Stomach smooth muscle (tissue), 2 donors: Measurements from ENCODE around the gene HTR4.

Experiments
- H3K27ac ChIP-seq: one replicate; pipeline ENCODE4 v1.7.0; 2013; ENCODE audit warnings: mild to moderate bottlenecking, low read length, inconsistent platforms
- H3K27me3 ChIP-seq, 2 donors: one replicate each; pipeline ENCODE4 v1.7.0; 2013; ENCODE audit warnings: low read length in 2 of 2; ENCODE audit not compliant: insufficient read depth in 2 of 2, control insufficient read depth in 1 of 2
- H3K36me3 ChIP-seq, 2 donors: one replicate each; pipeline ENCODE4 v1.7.0; 2013; ENCODE audit warnings: low read length in 2 of 2; ENCODE audit not compliant: control insufficient read depth in 2 of 2, insufficient read depth in 2 of 2
- H3K4me1 ChIP-seq: one replicate; pipeline ENCODE4 v1.7.0; 2013; ENCODE audit warnings: low read length; ENCODE audit not compliant: control insufficient read depth, insufficient read depth
- H3K4me3 ChIP-seq, 2 donors: one replicate each; pipeline ENCODE4 v1.7.0; 2013; ENCODE audit warnings: low read length in 2 of 2
- H3K9ac ChIP-seq, 2 donors: one replicate each; pipeline ENCODE4 v1.7.0; 2013; ENCODE audit warnings: low read length in 2 of 2, mild to moderate bottlenecking in 1 of 2
- H3K9me3 ChIP-seq, 2 donors: one replicate each; pipeline ENCODE4 v1.7.0; 2013; ENCODE audit warnings: low read length in 2 of 2; ENCODE audit not compliant: control insufficient read depth in 2 of 2
- donor health status: healthy.
- donor health status: Pancreatic carcinoma.

Gene HTR4

DNA sequence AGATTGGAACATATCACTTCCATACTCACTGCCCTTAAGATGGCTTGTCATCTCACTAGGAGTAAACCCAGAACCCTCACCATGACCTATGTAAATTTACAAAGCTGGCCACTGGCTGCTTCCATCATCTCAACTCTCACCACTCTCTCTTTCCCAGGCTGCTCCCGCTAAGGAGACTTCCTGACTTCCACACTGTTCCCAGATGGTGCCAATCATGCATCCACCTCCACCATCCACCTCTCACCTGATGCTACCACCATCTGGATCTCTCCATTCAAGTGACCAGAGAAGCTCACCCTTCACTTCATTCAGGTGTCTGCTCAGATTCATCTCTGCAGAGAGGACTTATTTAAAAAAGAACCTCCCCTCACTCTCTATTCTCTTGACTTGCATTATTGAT, 91.3 kb downstream of the HTR4 start:
- no peak overlapping the region for H3K4me3 ChIP-seq
- no peak overlapping the region for H3K9ac ChIP-seq
- H3K4me1 ChIP-seq: no peaks in the 10 kb centered on the region
- H3K9me3 ChIP-seq: no peaks in the 10 kb centered on the region
- no peaks in the 10 kb centered on the region for H3K36me3 ChIP-seq
- H3K27me3 ChIP-seq: no peaks in the 10 kb centered on the region
- H3K27ac ChIP-seq: no peak overlapping the region

DNA sequence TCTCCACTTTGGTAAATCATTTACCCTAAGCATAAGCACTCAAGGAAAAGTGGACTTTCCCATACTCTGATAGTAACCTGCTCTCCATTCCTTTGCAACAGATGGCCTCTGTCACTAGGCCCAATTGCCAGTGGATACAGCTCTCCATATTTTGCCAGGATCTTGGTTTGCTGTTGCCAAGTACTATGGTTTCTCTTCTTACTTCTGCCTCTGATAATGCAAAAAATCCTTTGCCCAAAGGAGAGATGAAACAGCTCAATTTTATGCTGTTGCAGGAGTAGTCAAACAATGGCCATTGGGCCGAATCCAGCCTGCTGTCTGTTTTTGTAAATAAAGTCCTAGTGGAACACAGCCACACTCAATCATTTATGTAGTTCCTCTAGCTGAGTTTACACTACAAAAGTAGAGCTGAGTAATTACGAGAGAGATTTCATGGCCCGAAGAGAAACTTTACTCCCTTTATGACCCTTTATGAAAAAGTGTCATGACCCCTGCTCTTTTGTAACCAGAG, 92.5 kb downstream of the HTR4 start:
- H3K27ac ChIP-seq: no peak overlapping the region
- no peak overlapping the region for H3K4me3 ChIP-seq
- no peaks in the 10 kb centered on the region for H3K9me3 ChIP-seq
- H3K9ac ChIP-seq: no peak overlapping the region
- no peaks in the 10 kb centered on the region for H3K27me3 ChIP-seq
- H3K4me1 ChIP-seq: no peaks in the 10 kb centered on the region
- H3K36me3 ChIP-seq: no peaks in the 10 kb centered on the region

DNA sequence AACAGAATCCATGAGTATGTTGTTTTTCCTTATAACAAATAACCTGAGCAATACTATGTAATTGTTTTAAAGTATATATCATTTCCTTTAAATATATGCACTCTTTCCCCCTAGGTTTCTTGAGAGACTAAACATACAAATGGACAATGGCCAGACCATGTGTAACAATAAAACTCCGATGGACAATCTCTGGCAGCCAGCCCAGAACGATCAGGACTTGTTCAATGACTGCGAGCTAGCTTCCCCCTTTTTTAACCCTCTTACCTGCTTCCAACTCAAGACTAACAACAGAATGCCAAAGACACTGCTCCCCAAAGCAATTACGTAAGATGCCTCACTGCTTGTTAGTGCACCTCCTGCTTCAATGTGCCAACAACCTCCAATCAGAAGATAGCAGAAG, 94.9 kb downstream of the HTR4 start:
- no peak overlapping the region for H3K27ac ChIP-seq
- no peak overlapping the region for H3K9ac ChIP-seq
- H3K27me3 ChIP-seq: no peaks in the 10 kb centered on the region
- H3K4me3 ChIP-seq: no peak overlapping the region
- no peaks in the 10 kb centered on the region for H3K4me1 ChIP-seq
- no peaks in the 10 kb centered on the region for H3K9me3 ChIP-seq
- no peaks in the 10 kb centered on the region for H3K36me3 ChIP-seq

DNA sequence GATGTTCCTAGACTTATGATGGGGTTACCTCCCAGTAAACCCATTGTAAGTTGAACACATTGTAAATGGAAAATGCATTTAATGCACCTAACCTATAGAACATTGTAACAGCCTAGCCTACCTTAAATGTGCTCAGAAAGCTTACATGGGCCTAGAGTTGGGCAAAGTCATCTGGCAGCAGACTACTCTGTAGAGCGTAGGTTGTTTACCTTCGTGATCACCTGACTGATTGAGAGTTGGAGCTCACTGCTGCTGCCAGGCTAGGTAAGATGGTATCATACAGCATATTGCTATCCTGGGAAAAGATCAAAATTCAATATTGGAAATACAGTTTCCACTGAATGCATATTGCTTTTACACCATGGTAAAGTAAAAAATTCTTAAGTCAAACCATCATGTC, 95.4 kb downstream of the HTR4 start:
- H3K9me3 ChIP-seq: no peaks in the 10 kb centered on the region
- H3K27me3 ChIP-seq: no peaks in the 10 kb centered on the region
- no peaks in the 10 kb centered on the region for H3K4me1 ChIP-seq
- H3K9ac ChIP-seq: no peak overlapping the region
- H3K4me3 ChIP-seq: no peak overlapping the region
- no peaks in the 10 kb centered on the region for H3K36me3 ChIP-seq
- H3K27ac ChIP-seq: no peak overlapping the region

DNA sequence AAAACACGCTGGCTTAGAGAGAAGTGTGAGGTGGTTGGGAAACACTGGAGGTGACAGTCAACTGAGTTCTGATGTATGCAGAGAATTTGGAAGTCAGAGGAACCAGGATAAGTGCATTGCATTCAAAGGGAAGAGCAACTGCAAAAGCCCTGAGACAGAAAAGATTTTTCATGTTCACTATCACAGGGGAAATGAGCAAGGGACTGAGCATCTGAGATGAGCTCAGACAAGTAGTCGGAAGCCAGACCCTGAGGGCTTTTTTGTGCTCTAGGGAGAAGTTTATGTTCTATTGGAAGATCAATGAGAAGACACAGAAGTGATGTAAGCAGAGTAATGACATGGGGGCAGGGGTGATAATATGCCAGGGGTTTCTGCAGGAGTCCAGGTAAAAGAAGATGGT, 97.5 kb downstream of the HTR4 start:
- Histone ChIP-seq H3K27me3 (no peaks in the 10 kb centered on the region), H3K4me3 (no peak overlapping the region), H3K27ac (no peak overlapping the region), H3K4me1 (no peaks in the 10 kb centered on the region), H3K9ac (no peak overlapping the region), H3K36me3 (no peaks in the 10 kb centered on the region), H3K9me3 (no peaks in the 10 kb centered on the region)

DNA sequence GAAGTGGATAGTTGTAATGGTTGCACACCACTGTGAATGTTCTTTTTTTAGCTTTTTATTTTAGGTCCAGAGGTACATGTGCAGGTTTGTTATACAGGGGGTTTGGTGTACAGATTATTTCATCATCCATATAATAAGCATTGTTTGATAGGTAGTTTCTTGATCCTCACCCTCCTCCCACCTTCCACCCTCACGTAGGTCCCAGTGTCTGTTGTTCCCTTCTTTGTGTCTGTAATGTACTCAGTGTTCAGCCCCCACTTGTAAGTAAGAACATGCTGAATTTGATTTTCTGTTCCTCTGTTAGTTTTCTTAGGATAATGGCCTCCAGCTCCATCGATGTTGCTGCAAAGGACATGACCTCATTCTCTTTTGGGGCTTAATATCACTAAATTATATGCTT, 99.7 kb downstream of the HTR4 start:
- H3K27ac ChIP-seq: no peak overlapping the region
- no peak overlapping the region for H3K9ac ChIP-seq
- no peaks in the 10 kb centered on the region for H3K9me3 ChIP-seq
- H3K4me1 ChIP-seq: no peaks in the 10 kb centered on the region
- no peaks in the 10 kb centered on the region for H3K36me3 ChIP-seq
- H3K27me3 ChIP-seq: no peaks in the 10 kb centered on the region
- no peak overlapping the region for H3K4me3 ChIP-seq

DNA sequence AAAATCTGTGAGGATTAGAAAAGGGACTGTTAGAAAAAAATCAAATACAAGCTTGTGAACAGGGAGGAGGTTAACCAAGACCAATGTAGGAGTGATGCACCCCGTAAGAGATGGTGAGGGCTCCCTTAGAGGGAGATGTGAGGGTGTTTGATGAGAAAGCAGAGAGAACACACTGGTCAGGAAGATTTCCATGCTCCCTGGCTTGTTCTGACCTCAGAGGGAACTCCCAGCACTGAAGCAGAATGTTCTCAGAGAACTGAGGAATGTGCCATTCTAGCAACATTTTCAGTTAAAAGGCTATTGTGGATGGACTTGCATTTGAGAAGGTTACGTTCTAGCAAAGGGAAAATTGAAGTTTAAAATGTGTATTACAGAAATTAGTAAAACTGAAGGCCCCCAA, 110.6 kb downstream of the HTR4 start:
- Histone ChIP-seq H3K9me3 (no peaks in the 10 kb centered on the region), H3K4me1 (no peaks in the 10 kb centered on the region), H3K27ac (no peak overlapping the region), H3K9ac (no peak overlapping the region), H3K36me3 (no peaks in the 10 kb centered on the region), H3K4me3 (no peak overlapping the region), H3K27me3 (no peaks in the 10 kb centered on the region)

DNA sequence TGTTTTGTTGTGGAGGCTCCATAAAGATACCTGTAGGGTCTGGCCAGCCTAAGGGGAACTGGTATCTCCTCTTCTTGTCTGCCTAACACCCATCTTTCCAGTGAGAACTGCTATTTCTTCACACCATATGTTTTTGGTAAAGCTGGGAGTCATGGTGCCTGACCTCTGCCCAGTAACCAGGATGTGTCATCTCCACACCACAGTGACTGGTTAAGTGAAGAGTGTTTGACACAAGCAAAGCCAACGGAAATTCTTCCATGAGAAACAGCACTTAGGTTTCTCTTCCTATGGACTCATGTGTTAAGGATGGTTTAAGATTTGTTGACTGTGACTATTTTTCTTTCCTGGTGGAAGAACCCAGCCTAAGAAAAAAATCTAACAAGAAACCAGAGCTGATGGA, 111.5 kb downstream of the HTR4 start:
- H3K27ac ChIP-seq: no peak overlapping the region
- H3K9me3 ChIP-seq: no peaks in the 10 kb centered on the region
- H3K27me3 ChIP-seq: no peaks in the 10 kb centered on the region
- H3K4me3 ChIP-seq: no peak overlapping the region
- no peaks in the 10 kb centered on the region for H3K36me3 ChIP-seq
- H3K9ac ChIP-seq: no peak overlapping the region
- no peaks in the 10 kb centered on the region for H3K4me1 ChIP-seq

DNA sequence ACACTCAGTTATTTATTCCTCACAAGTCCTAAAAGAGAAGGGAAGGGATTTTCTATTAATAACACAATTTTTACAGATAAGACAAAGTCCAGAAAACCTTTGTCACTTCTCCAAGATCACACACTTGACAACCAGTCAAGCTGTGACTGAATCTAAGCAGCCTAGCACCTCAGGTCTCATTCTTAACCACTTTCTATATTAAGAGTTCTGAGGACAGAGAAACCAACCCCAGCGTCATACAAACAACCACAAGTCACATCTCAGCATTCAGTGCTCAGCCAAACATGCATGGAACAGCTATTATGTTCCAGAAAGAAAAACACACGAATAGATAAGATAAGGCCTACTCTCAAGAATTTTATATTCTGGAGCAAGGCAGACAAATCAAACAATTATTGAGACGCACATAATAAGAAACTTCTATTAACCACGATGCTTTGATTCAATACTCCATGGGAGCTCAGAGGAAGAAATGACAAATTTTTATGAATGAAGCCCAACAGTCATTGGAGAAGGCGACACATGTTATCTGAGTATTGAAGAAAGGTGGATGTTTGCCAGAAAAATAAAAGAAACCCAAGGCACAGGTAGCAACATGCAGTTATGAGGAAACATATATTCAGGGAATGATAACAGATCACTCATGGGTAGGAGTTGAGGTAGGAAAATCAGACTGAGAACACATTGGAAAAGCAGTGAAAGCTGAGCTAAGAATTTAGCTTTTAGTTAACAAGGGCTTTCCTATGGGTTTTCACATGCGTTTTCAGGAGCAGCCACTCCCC, 113.1 kb downstream of the HTR4 start:
- no peaks in the 10 kb centered on the region for H3K9me3 ChIP-seq
- H3K9ac ChIP-seq: no peak overlapping the region
- H3K36me3 ChIP-seq: no peaks in the 10 kb centered on the region
- H3K27me3 ChIP-seq: no peaks in the 10 kb centered on the region
- H3K4me1 ChIP-seq: no peaks in the 10 kb centered on the region
- no peak overlapping the region for H3K4me3 ChIP-seq
- H3K27ac ChIP-seq: no peak overlapping the region

DNA sequence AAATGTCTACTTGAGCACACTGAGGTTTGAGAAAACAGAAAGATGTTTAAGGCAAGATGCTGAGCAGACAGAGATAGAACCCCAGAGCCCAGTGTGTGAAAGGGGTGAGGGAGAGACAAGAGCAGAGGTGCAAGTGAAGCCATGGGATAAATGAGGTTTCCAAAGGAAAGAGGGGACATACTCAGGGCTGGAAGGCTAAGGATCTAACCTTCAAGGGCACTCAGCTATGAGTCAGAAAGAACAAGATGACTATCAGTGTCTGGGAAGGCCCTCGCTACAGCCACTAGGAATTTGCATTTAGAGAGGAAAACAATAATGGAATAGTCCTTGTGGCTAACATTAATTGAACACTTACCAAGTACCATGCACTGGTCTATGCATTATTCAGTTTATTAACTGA, 113.7 kb downstream of the HTR4 start:
- no peaks in the 10 kb centered on the region for H3K36me3 ChIP-seq
- H3K9me3 ChIP-seq: no peaks in the 10 kb centered on the region
- no peak overlapping the region for H3K4me3 ChIP-seq
- no peaks in the 10 kb centered on the region for H3K27me3 ChIP-seq
- H3K27ac ChIP-seq: no peak overlapping the region
- H3K4me1 ChIP-seq: no peaks in the 10 kb centered on the region
- H3K9ac ChIP-seq: no peak overlapping the region

DNA sequence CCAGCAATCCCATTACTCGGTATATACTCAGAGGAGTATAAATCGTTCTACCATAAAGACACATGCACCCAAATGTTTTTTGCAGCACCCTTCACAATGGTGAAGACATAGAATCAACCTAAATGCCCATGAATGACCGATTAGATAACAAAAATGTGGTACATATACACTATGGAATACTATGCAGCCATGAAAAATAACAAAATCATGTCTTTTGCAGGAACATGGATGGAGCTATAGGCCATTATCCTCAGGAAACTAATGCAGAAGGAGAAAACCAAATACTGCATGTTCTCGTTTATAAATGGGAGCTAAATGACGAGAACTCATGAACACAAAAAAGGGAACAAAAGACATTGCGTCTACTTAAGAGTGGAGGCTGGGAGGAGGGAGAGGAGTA, 114.5 kb downstream of the HTR4 start:
- peaks cover 0 to 3% of the 10 kb centered on the region in 2 donors for H3K9me3 ChIP-seq
- H3K4me3 ChIP-seq: no peak overlapping the region
- H3K4me1 ChIP-seq: no peaks in the 10 kb centered on the region
- no peaks in the 10 kb centered on the region for H3K27me3 ChIP-seq
- no peak overlapping the region for H3K27ac ChIP-seq
- no peak overlapping the region for H3K9ac ChIP-seq
- no peaks in the 10 kb centered on the region for H3K36me3 ChIP-seq
